H1 (cell line): ENCODE results near the gene MYMX. TPM values are rescaled to one million over a fixed set of nuclear protein-coding genes. Genes with fewer than 3 reads are reported as not detected.
A peak's percentile ranks its signal among the peaks of the same experiment; 100 is the strongest.

Source experiments
- CTCF ChIA-PET: fragments of 300-600 bp; sonication (Branson Sonifier 250); formaldehyde crosslinking; loops from one replicate; lab custom pipeline; 2021; ENCODE audit not compliant: partially characterized antibody; lab: Charles Lee
- POLR2A ChIA-PET: fragments of 300-600 bp; sonication (Branson Sonifier 250); formaldehyde crosslinking; loops from one replicate; lab custom pipeline; 2021; ENCODE audit warnings: inconsistent platforms; ENCODE audit not compliant: partially characterized antibody; lab: Charles Lee
- DNase-seq, 2 experiments: peaks; one replicate each; pipeline versions ENCODE4 v3.0.0 to v3.0.0-alpha.2; 2010 to 2022; ENCODE audit warnings: low spot score in 2 of 2, low read depth in 1 of 2, mixed read lengths in 1 of 2
- FAIRE-seq: peaks from 2 replicates; lab custom pipeline; 2011; peaks lifted over from hg19 to GRCh38; lab: Jason Lieb, UNC
- H2AFZ ChIP-seq: 2 replicates; pipeline ENCODE4 v1.8.1; 2012; ENCODE audit warnings: low read length, inconsistent platforms
- H2AK5ac ChIP-seq: 2 replicates; pipeline ENCODE4 v1.6.1; 2013; ENCODE audit warnings: low read depth, low read length
- H2BK120ac ChIP-seq: replicated peaks from 2 replicates; pipeline ENCODE3; 2013; ENCODE audit warnings: low read depth, low read length, inconsistent platforms
- H2BK12ac ChIP-seq: 2 replicates; pipeline ENCODE4 v1.6.1; 2013; ENCODE audit warnings: low read depth, low read length
- H2BK15ac ChIP-seq: 2 replicates; pipeline ENCODE4 v1.6.1; 2013; ENCODE audit warnings: low read length
- H2BK20ac ChIP-seq: 2 replicates; pipeline ENCODE4 v1.6.1; 2013; ENCODE audit warnings: low read length
- H2BK5ac ChIP-seq: 2 replicates; pipeline ENCODE4 v1.6.1; 2013; ENCODE audit warnings: low read depth, low read length
- H3K14ac ChIP-seq: 2 replicates; pipeline ENCODE4 v1.6.1; 2013; ENCODE audit warnings: inconsistent platforms; ENCODE audit not compliant: insufficient read length
- H3K18ac ChIP-seq: 2 replicates; pipeline ENCODE4 v1.6.1; 2013; ENCODE audit warnings: low read length; ENCODE audit errors: extremely low read depth
- H3K23ac ChIP-seq: 2 replicates; pipeline ENCODE4 v1.6.1; 2013; ENCODE audit warnings: inconsistent platforms; ENCODE audit not compliant: insufficient read length
- H3K23me2 ChIP-seq: 2 replicates; pipeline ENCODE4 v1.6.1; 2013; ENCODE audit warnings: low read depth, low read length
- H3K27ac ChIP-seq: 2 replicates; pipeline ENCODE4 v1.6.1; 2011; ENCODE audit warnings: low read depth, low read length, inconsistent platforms
- H3K27me3 ChIP-seq, 4 experiments: replicated peaks in 1 of 4; 1 replicate in 1 of 4; 2 replicates in 3 of 4; pipeline versions ENCODE4 v1.6.1 to v1.8.1; 2011 to 2013; ENCODE audit warnings: low read length in 3 of 4, mild to moderate bottlenecking in 3 of 4, inconsistent platforms in 2 of 4, mixed read lengths in 2 of 4, moderate library complexity in 1 of 4; ENCODE audit not compliant: control insufficient read depth in 3 of 4, insufficient read depth in 3 of 4; ENCODE audit errors: extremely low read depth in 1 of 4
- H3K36me3 ChIP-seq, 4 experiments: 2 replicates each; pipeline versions ENCODE4 v1.6.1 to v1.8.1; 2011 to 2013; ENCODE audit warnings: mild to moderate bottlenecking in 4 of 4, low read length in 3 of 4, moderate library complexity in 2 of 4, control low read depth in 1 of 4, inconsistent platforms in 1 of 4; ENCODE audit not compliant: insufficient read depth in 4 of 4, control insufficient read depth in 2 of 4
- H3K4ac ChIP-seq: replicated peaks from 2 replicates; pipeline ENCODE3; 2013; ENCODE audit warnings: low read length, low read depth, mixed read lengths, inconsistent platforms; ENCODE audit not compliant: insufficient read length
- H3K4me1 ChIP-seq, 4 experiments: replicated peaks in 1 of 4; 1 replicate in 1 of 4; 2 replicates in 3 of 4; pipeline versions ENCODE4 v1.6.1 to v1.8.1; 2011 to 2013; ENCODE audit warnings: low read length in 3 of 4, inconsistent platforms in 2 of 4, mixed read lengths in 1 of 4; ENCODE audit not compliant: insufficient read depth in 4 of 4, control insufficient read depth in 3 of 4
- H3K4me2 ChIP-seq, 2 experiments: 2 replicates each; pipeline versions ENCODE4 v1.6.1 to v1.8.1; 2011 to 2013; ENCODE audit warnings: low read depth in 2 of 2, low read length in 2 of 2, control low read depth in 1 of 2, inconsistent platforms in 1 of 2, mild to moderate bottlenecking in 1 of 2; ENCODE audit not compliant: insufficient read depth in 1 of 2
- H3K4me3 ChIP-seq, 4 experiments: fragments of 200-600, 300-600 bp in 1 of 4; sonication (generic), shearing (Covaris generic), sonication (Bioruptor Twin) in 1 of 4; 2 replicates each; pipeline versions ENCODE4 v1.5.1 to v1.8.1; 2011 to 2016; ENCODE audit warnings: low read length in 4 of 4, low read depth in 3 of 4, control low read depth in 2 of 4, inconsistent platforms in 2 of 4, mild to moderate bottlenecking in 2 of 4, mixed read lengths in 1 of 4, moderate library complexity in 1 of 4; ENCODE audit not compliant: insufficient read depth in 2 of 4; ENCODE audit errors: extremely low read depth in 1 of 4
- H3K56ac ChIP-seq: replicated peaks from 2 replicates; pipeline ENCODE3; 2013; ENCODE audit warnings: low read depth, mild to moderate bottlenecking, mixed read lengths, low read length, inconsistent platforms; ENCODE audit not compliant: insufficient read length
- H3K79me1 ChIP-seq: 2 replicates; pipeline ENCODE4 v1.6.1; 2013; ENCODE audit warnings: low read depth, low read length, control low read depth
- H3K79me2 ChIP-seq, 2 experiments: 2 replicates each; pipeline versions ENCODE4 v1.6.1 to v1.8.1; 2012 to 2013; ENCODE audit warnings: low read length in 2 of 2, mild to moderate bottlenecking in 2 of 2, inconsistent platforms in 1 of 2; ENCODE audit not compliant: insufficient read depth in 2 of 2, control insufficient read depth in 1 of 2
- H3K9ac ChIP-seq, 4 experiments: replicated peaks in 1 of 4; 1 replicate in 1 of 4; 2 replicates in 3 of 4; pipeline versions ENCODE4 v1.6.1 to v1.8.1; 2011 to 2013; ENCODE audit warnings: low read depth in 3 of 4, low read length in 3 of 4, control low read depth in 2 of 4, mild to moderate bottlenecking in 2 of 4, moderate library complexity in 2 of 4, inconsistent platforms in 1 of 4; ENCODE audit errors: extremely low read depth in 1 of 4
- H3K9me3 ChIP-seq, 2 experiments: 2 replicates each; pipeline versions ENCODE4 v1.6.1 to v1.8.1; 2012 to 2013; ENCODE audit warnings: mild to moderate bottlenecking in 2 of 2, moderate library complexity in 2 of 2, control low read depth in 1 of 2, inconsistent platforms in 1 of 2, low read depth in 1 of 2, low read length in 1 of 2, mixed read lengths in 1 of 2; ENCODE audit not compliant: insufficient read depth in 2 of 2
- H4K20me1 ChIP-seq, 2 experiments: replicated peaks in 1 of 2; 2 replicates each; pipeline versions ENCODE3 to v1.8.1; 2011 to 2013; ENCODE audit warnings: inconsistent platforms in 2 of 2, low read length in 2 of 2, mild to moderate bottlenecking in 1 of 2; ENCODE audit not compliant: insufficient read depth in 2 of 2, control insufficient read depth in 1 of 2
- H4K5ac ChIP-seq: 2 replicates; pipeline ENCODE4 v1.6.1; 2013; ENCODE audit warnings: low read length, low read depth, mixed read lengths, inconsistent platforms; ENCODE audit not compliant: insufficient read length
- H4K8ac ChIP-seq: 2 replicates; pipeline ENCODE4 v1.8.0; 2013; ENCODE audit warnings: mild to moderate bottlenecking, moderate library complexity, low read length, inconsistent platforms; ENCODE audit not compliant: insufficient read depth; ENCODE audit errors: extremely low read depth
- H4K91ac ChIP-seq: replicated peaks from 2 replicates; pipeline ENCODE3; 2013; ENCODE audit warnings: low read length, mixed read lengths, inconsistent platforms; ENCODE audit not compliant: insufficient read length
- BACH1 ChIP-seq: IDR thresholded peaks from 2 replicates; pipeline ENCODE4 v1.6.1; 2012; ENCODE audit warnings: low read length, improper control_type of control experiment
- CTBP2 ChIP-seq: IDR thresholded peaks from 2 replicates; pipeline ENCODE4 v1.7.0; 2011; ENCODE audit warnings: borderline replicate concordance, mild to moderate bottlenecking, moderate library complexity, mixed read lengths, low read length; ENCODE audit not compliant: insufficient read depth, insufficient read length
- EGR1 ChIP-seq: IDR thresholded peaks from 2 replicates; pipeline ENCODE4 v1.6.1; 2011; ENCODE audit warnings: low read depth, low read length, borderline replicate concordance
- JUN ChIP-seq: IDR thresholded peaks from 2 replicates; pipeline ENCODE4 v1.6.1; 2011; ENCODE audit warnings: low read depth, mild to moderate bottlenecking, improper control_type of control experiment, low read length
- RNF2 ChIP-seq: fragments of 200-900, 300-1000 bp; sonication (generic); IDR thresholded peaks from 2 replicates; pipeline ENCODE4 v1.7.1; 2016; ENCODE audit warnings: borderline replicate concordance, low read depth, mild to moderate bottlenecking, antibody characterized with exemption, low read length; ENCODE audit not compliant: poor library complexity, severe bottlenecking; ENCODE audit errors: missing control alignments
- SIN3A ChIP-seq, 2 experiments: IDR thresholded peaks in 1 of 2; conservative IDR thresholded peaks in 1 of 2; 2 replicates each; pipeline ENCODE4 v1.6.1; 2011 to 2012; ENCODE audit warnings: low read length in 2 of 2, improper control_type of control experiment in 1 of 2, low read depth in 1 of 2, mild to moderate bottlenecking in 1 of 2
- SIRT6 ChIP-seq: IDR thresholded peaks from one replicate; pipeline ENCODE4 v1.7.1; 2012; ENCODE audit warnings: low read length, inconsistent platforms
- TAF1 ChIP-seq: IDR thresholded peaks from 2 replicates; pipeline ENCODE4 v1.6.1; 2011; ENCODE audit warnings: mild to moderate bottlenecking, low read depth, low read length
- YY1 ChIP-seq: IDR thresholded peaks from 2 replicates; pipeline ENCODE4 v1.6.1; 2011; ENCODE audit warnings: low read depth, mild to moderate bottlenecking, low read length
- ZNF274 ChIP-seq: IDR thresholded peaks from 2 replicates; pipeline ENCODE4 v1.7.0; 2012; ENCODE audit warnings: low read length, borderline replicate concordance; ENCODE audit errors: extremely low read depth
- WGBS, 2 experiments: shearing (Covaris generic) in 1 of 2; methylation state at CpG; one replicate each; pipeline versions ENCODE4 v1.1.6 to v1.1.7; 2013 to 2015; ENCODE audit warnings: low lambda C conversion rate in 2 of 2, mixed read lengths in 2 of 2, inconsistent platforms in 1 of 2, low coverage in 1 of 2, missing lambda C conversion rate in 1 of 2; ENCODE audit not compliant: insufficient replicate concordance in 2 of 2, insufficient coverage in 1 of 2, insufficient read length in 1 of 2; ENCODE audit errors: extremely low coverage in 1 of 2, missing lambda C conversion rate in 1 of 2; 5-methylcytosine and 5-hydroxymethylcytosine counted together
- polyA plus RNA-seq, 7 experiments: library from polyadenylated mRNA; depleted of rRNA in 3 of 7; stranded (reverse) in 5 of 7; unstranded in 2 of 7; fragments of >200 nt in 5 of 7; fragments of 200-250 nt in 2 of 7; gene quantifications; 1 replicate in 5 of 7; 2 replicates in 1 of 7; 4 replicates in 1 of 7; pipeline versions ENCODE4 v1.2.1 to v1.2.3, GENCODE V29; 2011 to 2013; ENCODE audit warnings: missing spikeins in 2 of 7, mixed read lengths in 2 of 7
- total RNA-seq: library from RNA; stranded (reverse); fragmentation: NEBNext Ultra II Directional; extraction: Animal tissue kit (Norgen Biotek cat#: 25700); gene quantifications from 2 replicates; pipeline ENCODE4 v1.2.1, GENCODE V29; 2021

Gene MYMX
- total and polyA plus RNA-seq, 2 of the 8 experiments (the other 6 are each of a cell fraction or from before 2014, with no cell fraction given), result 4.7 to 6.9 TPM

- H3K79me1 ChIP-seq, result no peaks in the 10 kb centered on the region; the same call in 1 of the 2 replicates
- H2BK120ac ChIP-seq, result no peak overlapping the region
- H3K4me2 ChIP-seq, result peak overlapping the region; percentile 25 to 84
- no peak overlapping the region for H3K14ac ChIP-seq
- H3K79me2 ChIP-seq, result no peaks in the 10 kb centered on the region
- peaks cover 5 to 6% of the 10 kb centered on the region in 2 experiments for H4K20me1 ChIP-seq
- H2AFZ ChIP-seq, result no peak overlapping the region
- H2BK20ac ChIP-seq, result no peak overlapping the region
- peak overlapping the region; percentile 73 for H4K5ac ChIP-seq
- H2BK5ac ChIP-seq, result peak overlapping the region; percentile 22
- peaks cover 12 to 16% (median 15%) of the 10 kb centered on the region in 4 experiments for H3K36me3 ChIP-seq
- H3K4me3 ChIP-seq, result peak overlapping the region; percentile 19 to 71 (median 48)
- peak overlapping the region; percentile 80 for H4K8ac ChIP-seq
- peak in 1 of 2 experiments; percentile 89 for DNase-seq
- H3K56ac ChIP-seq, result no peak overlapping the region
- H3K23me2 ChIP-seq, result peaks cover 4% of the 10 kb centered on the region; the same call in 1 of the 2 replicates
- peaks cover 4 to 15% (median 9%) of the 10 kb centered on the region in 4 experiments; a peak in 6 of 7 replicates for H3K4me1 ChIP-seq
- peak overlapping the region; percentile 66 for H4K91ac ChIP-seq
- ChIA-PET CTCF (interaction anchor here (0.7 to 19.4 kb wide), 18 partner anchors 8 to 142 kb away, joined by 3 to 287 read pairs (median 4); partner anchors contain the start of genes HSP90AB1 and SLC29A1), POLR2A (interaction anchor here (0.7 to 21.0 kb wide), 15 partner anchors 8 to 100 kb away, joined by 3 to 581 read pairs (median 3); partner anchors contain the start of genes HSP90AB1, MYMX, SLC29A1 and SLC35B2)
- H3K9ac ChIP-seq, result peak overlapping the region in 2 of 4 experiments; percentile 35 to 57; a peak in 4 of 7 replicates
- H3K27me3 ChIP-seq, result no peaks in the 10 kb centered on the region; a peak in 1 of 7 replicates
- no peak for FAIRE-seq
- H2BK12ac ChIP-seq, result no peak overlapping the region
- no peak overlapping the region for H2AK5ac ChIP-seq
- WGBS, 2 experiments, result 5% methylated on average over 41 of the region's 42 CpGs; no CpG with 5 or more reads in 1 of the 2 experiments
- 0 out of 2 replicates have a peak overlapping the region, but pooled peaks have one; percentile 12 for H2BK15ac ChIP-seq
- no peak overlapping the region; the same call in 1 of the 2 replicates for H3K18ac ChIP-seq
- peak overlapping the region; percentile 11; the same call in 1 of the 2 replicates for H3K27ac ChIP-seq
- H3K4ac ChIP-seq, result peak overlapping the region; percentile 91
- no peaks in the 10 kb centered on the region for H3K9me3 ChIP-seq
- no peak overlapping the region for H3K23ac ChIP-seq
- TF ChIP-seq ZNF274, result no peak
- TF ChIP-seq YY1, result peak; percentile 56; the same call in 1 of the 2 replicates
- TF ChIP-seq JUN, result peak; percentile 82
- no peak for TF ChIP-seq EGR1
- TF ChIP-seq RNF2, result no peak
- peak; percentile 78 for TF ChIP-seq BACH1
- no peak for TF ChIP-seq SIRT6
- peak; percentile 19 for TF ChIP-seq CTBP2
- TF ChIP-seq TAF1, result peak; percentile 37; the same call in 1 of the 2 replicates
- peak in 1 of 2 experiments; percentile 48; a peak in 1 of 4 replicates for TF ChIP-seq SIN3A (conservative IDR thresholded peaks at IDR 0.05 in 1 of 2, IDR thresholded peaks at IDR 0.05 in 1 of 2; ENCODE audit: low read depth in 1 of 2, low read length in 2 of 2)
These were observed 21.2 kb downstream of the MYMX start for GRCh38 chr6:44237813-44238433.
